Lung (tissue), 12 donors: ENCODE data around the gene PLD4. TPM values are rescaled to one million over a fixed set of nuclear protein-coding genes. Genes with fewer than 3 reads are reported as not detected.

Experiments
- ATAC-seq: fragments of 200-7000 bp; cut with Tn5 transposase; one replicate; pipeline ENCODE4 v1.9.1; 2020; ENCODE audit warnings: moderate number of reproducible peaks; ENCODE audit not compliant: insufficient read depth, low FRiP score
- DNase-seq, 3 donors: peaks; one replicate each; pipeline ENCODE4 v3.0.0-alpha.2; 2013 to 2017
- H3K27ac ChIP-seq, 2 donors: one replicate each; pipeline ENCODE4 v1.5.1; 2013; ENCODE audit warnings: mild to moderate bottlenecking in 2 of 2, moderate library complexity in 2 of 2, control low read depth in 1 of 2, inconsistent platforms in 1 of 2, low read depth in 1 of 2, low read length in 1 of 2
- H3K27me3 ChIP-seq, 3 donors: one replicate each; pipeline ENCODE4 v1.5.1; 2013; ENCODE audit warnings: low read length in 2 of 3; ENCODE audit not compliant: control insufficient read depth in 3 of 3, insufficient read depth in 3 of 3
- H3K36me3 ChIP-seq, 4 donors: one replicate each; pipeline ENCODE4 v1.5.1; 2013; ENCODE audit warnings: low read length in 4 of 4, mild to moderate bottlenecking in 1 of 4, moderate library complexity in 1 of 4; ENCODE audit not compliant: control insufficient read depth in 4 of 4, insufficient read depth in 4 of 4
- H3K4me1 ChIP-seq, 5 donors: one replicate each; pipeline ENCODE4 v1.5.1; 2013; ENCODE audit warnings: low read length in 5 of 5, mild to moderate bottlenecking in 2 of 5, moderate library complexity in 1 of 5; ENCODE audit not compliant: control insufficient read depth in 5 of 5, insufficient read depth in 5 of 5
- H3K4me3 ChIP-seq: one replicate; pipeline ENCODE4 v1.5.1; 2013; ENCODE audit warnings: mild to moderate bottlenecking, control low read depth, moderate library complexity
- H3K9ac ChIP-seq, 2 donors: one replicate each; pipeline ENCODE4 v1.5.1; 2013; ENCODE audit warnings: low read length in 2 of 2, control low read depth in 1 of 2; ENCODE audit not compliant: insufficient read depth in 1 of 2
- H3K9me3 ChIP-seq, 4 donors: one replicate each; pipeline ENCODE4 v1.5.1; 2013; ENCODE audit warnings: low read length in 3 of 4, mild to moderate bottlenecking in 1 of 4, moderate library complexity in 1 of 4; ENCODE audit not compliant: control insufficient read depth in 4 of 4, insufficient read depth in 3 of 4
- CTCF ChIP-seq: IDR thresholded peaks from 2 replicates; pipeline ENCODE4 v1.5.1; 2012; ENCODE audit warnings: mild to moderate bottlenecking; ENCODE audit errors: control extremely low read depth, extremely low read depth
- WGBS, 2 donors: extraction: QIAGEN DNeasy Blood & Tissue Kit; methylation state at CpG; one replicate each; pipeline ENCODE4 v1.1.7; 2013; 5-methylcytosine and 5-hydroxymethylcytosine counted together
- polyA plus RNA-seq, 2 donors: library from polyadenylated mRNA; stranded (reverse); fragments of 200-250 nt; gene quantifications; one replicate each; pipeline ENCODE4 v1.2.1, GENCODE V29; 2013
- total RNA-seq, 2 donors: library from RNA; depleted of rRNA in 1 of 2; stranded (reverse); fragments of >200 nt in 1 of 2; gene quantifications; one replicate each; pipeline ENCODE4 v1.2.1, GENCODE V29; 2014 to 2021
- donor health status: control.
- donor health status: control.
- donor health status: Bipolar disorder and iron deficiency.
- donor health status: healthy.
- donor health status: DM: yes; HTN: yes; CAD: no.

The PLD4 gene
- total and polyA plus RNA-seq, 4 donors = 0.71 to 6.3 (median 0.88) TPM

GRCh38 chr14:104955396-104955770 is 30.7 kb downstream of the PLD4 start:
- H3K27me3 ChIP-seq = no peaks in the 10 kb centered on the region
- H3K4me3 ChIP-seq = no peak overlapping the region
- no peak for TF ChIP-seq CTCF
- no peak overlapping the region for H3K9ac ChIP-seq
- ATAC-seq (no peak), DNase-seq (no peak)
- no peaks in the 10 kb centered on the region for H3K9me3 ChIP-seq
- H3K27ac ChIP-seq = no peak overlapping the region
- WGBS, 2 donors = 93 to 100% methylated on average over 3 of the region's 3 CpGs
- H3K36me3 ChIP-seq = no peaks in the 10 kb centered on the region
- peaks cover 0 to 5% (median 0%) of the 10 kb centered on the region in 5 donors for H3K4me1 ChIP-seq

- H3K36me3 ChIP-seq = no peaks in the 10 kb centered on the region
- H3K27me3 ChIP-seq = no peaks in the 10 kb centered on the region
- DNase-seq (no peak), ATAC-seq (peak; percentile 19)
- WGBS, 2 donors = 84 to 92% methylated on average over 14 of the region's 14 CpGs
- H3K9ac ChIP-seq = no peak overlapping the region
- H3K9me3 ChIP-seq = no peaks in the 10 kb centered on the region
- H3K4me1 ChIP-seq = peaks cover 0 to 5% (median 0%) of the 10 kb centered on the region in 5 donors
- H3K27ac ChIP-seq = no peak overlapping the region
- H3K4me3 ChIP-seq = no peak overlapping the region
- TF ChIP-seq CTCF = no peak
Measured at GRCh38 chr14:104956290-104956890, 31.7 kb downstream of the PLD4 start.

GRCh38 chr14:104957146-104958113 is 32.8 kb downstream of the PLD4 start:
- H3K4me1 ChIP-seq = peaks cover 0 to 5% (median 0%) of the 10 kb centered on the region in 5 donors
- H3K27ac ChIP-seq = no peak overlapping the region
- no peak overlapping the region for H3K9ac ChIP-seq
- H3K4me3 ChIP-seq = no peak overlapping the region
- no peaks in the 10 kb centered on the region for H3K27me3 ChIP-seq
- H3K36me3 ChIP-seq = no peaks in the 10 kb centered on the region
- whole genome bisulfite sequencing, 2 donors = 72 to 84% methylated on average over 25 of the region's 25 CpGs
- no peaks in the 10 kb centered on the region for H3K9me3 ChIP-seq
- DNase-seq (no peak), ATAC-seq (no peak)
- no peak for TF ChIP-seq CTCF
